ENCODE data around the gene ENPP7. TPM values are rescaled to one million over a fixed set of nuclear protein-coding genes. Genes with fewer than 3 reads are reported as not detected.
A peak's percentile ranks its signal among the peaks of the same experiment; 100 is the strongest.

Gene ENPP7
- total RNA-seq, 2 donors from 2014 or later = not detected

DNA sequence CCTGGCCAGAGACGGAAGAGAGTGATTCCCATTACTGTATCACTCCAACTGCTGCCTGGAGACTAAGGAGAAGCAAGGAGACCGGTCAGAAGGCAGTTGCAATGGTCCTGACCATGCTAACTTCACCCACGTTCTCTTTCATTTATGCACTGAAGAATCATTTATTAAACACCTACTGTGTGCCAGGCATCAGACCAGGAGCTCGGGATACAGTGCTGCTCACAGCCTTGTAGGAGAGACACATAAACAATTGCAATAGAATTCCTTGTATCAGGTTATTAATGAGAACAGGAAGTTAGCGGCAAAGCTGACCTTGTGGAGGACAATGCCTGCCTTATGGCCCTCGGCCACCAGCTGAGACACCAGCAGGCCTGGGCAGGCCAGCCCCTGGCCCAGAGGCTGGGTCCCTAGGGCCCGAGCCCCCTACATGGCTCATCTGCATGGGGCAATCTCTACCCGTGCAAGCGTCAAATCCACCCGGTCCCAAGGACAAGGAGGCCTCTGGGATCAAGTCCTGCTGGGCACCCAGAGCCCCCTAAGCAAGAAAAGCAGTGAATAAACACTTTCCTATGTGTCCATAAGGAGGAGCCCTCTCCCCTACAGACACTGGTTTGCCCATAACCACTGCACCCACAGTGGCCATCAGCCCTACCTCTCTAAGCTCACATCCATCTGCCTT is 8.6 kb upstream of the ENPP7 start:
- peak overlapping the region; percentile 23 to 75 (median 68) for H3K27ac ChIP-seq
- H3K4me1 ChIP-seq = peaks cover 33% of the 10 kb centered on the region
- WGBS, 2 donors = 31 to 36% methylated on average over 4 to 10 of the region's 10 CpGs
- H3K27me3 ChIP-seq = no peaks in the 10 kb centered on the region
- H3K4me3 ChIP-seq = no peak overlapping the region
- H3K36me3 ChIP-seq (replicated peaks in 1 of 2; ENCODE audit: insufficient read depth in 1 of 2, low read depth in 2 of 2) = no peaks in the 10 kb centered on the region
- DNase-seq (peak in 3 of 4 donors; percentile 38 to 57 (median 43)), ATAC-seq (peak; percentile 70)
- TF ChIP-seq POLR2A (IDR thresholded peaks at IDR 0.05) (no peak), CTCF (IDR thresholded peaks at IDR 0.05) (peak in 3 of 7 experiments; percentile 12 to 35 (median 21))
- H3K9me3 ChIP-seq = no peaks in the 10 kb centered on the region
- intact Hi-C loops (cut with DNase I) = no loop called here

DNA sequence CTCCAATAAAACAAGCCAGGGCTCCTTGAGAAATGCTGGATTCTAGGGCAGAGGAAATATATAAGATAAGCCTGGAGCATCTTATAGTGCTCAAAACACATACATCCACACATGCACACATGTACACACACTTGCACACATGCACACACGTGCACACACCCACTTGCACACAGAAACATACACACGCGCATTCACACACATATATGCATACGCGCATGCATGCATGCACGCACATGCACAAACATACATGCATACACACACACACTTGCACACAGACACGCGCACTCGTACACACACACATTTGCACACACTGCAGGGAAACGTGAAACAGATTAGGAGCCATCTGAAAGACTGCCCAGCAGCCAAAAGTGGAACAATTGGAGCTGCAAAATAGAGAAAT is 8.0 kb upstream of the ENPP7 start:
- WGBS, 2 donors = 64 to 78% methylated on average over 10 of the region's 10 CpGs
- intact Hi-C loops (cut with DNase I) = no loop called here
- Histone ChIP-seq H3K9me3 (no peaks in the 10 kb centered on the region), H3K27ac (peak overlapping the region in 3 of 4 donors; percentile 63 to 75 (median 71)), H3K4me1 (peaks cover 33% of the 10 kb centered on the region), H3K27me3 (no peaks in the 10 kb centered on the region), H3K4me3 (no peak overlapping the region), H3K36me3 (replicated peaks in 1 of 2; ENCODE audit: insufficient read depth in 1 of 2, low read depth in 2 of 2) (no peaks in the 10 kb centered on the region)
- DNase-seq (no peak), ATAC-seq (no peak)
- TF ChIP-seq POLR2A (IDR thresholded peaks at IDR 0.05) (no peak), CTCF (IDR thresholded peaks at IDR 0.05) (no peak)

DNA sequence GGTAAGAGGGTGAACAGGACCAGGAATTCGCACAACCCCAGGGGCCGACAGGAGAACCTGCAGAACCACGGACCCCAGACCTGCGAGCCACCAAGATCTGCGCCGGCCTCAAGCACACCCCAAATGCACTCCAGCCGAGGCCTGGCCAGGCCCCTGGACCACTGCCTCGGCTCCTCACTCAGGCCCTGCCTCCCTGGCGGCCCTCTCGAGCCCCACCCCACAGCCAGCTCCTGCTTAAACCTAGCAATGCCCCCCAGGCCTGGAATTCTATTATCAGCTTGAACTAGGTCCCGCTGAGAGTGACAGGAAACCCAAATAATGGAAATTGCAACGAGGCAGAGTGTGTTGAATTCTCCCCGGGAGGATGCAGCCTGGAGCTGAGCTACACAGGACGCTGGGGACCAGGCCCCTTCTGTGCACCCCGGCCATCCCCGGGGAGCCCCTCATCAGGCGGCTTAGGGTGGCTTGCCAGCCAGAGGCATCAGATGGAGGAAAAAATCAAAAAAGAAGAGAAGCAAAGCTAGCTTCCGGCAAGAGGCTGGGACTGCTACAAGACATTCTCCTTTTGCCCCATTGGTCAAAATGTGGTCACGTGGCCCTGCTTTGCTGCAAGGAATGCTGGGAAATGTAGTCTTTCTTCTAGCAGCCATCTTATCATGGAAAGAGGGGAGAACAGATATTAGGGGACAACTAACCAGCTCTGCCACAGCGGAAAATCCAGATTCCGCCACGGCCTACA is 2.4 kb upstream of the ENPP7 start:
- Histone ChIP-seq H3K27ac (peak overlapping the region in 1 of 4 donors; percentile 42), H3K27me3 (no peaks in the 10 kb centered on the region), H3K36me3 (replicated peaks in 1 of 2; ENCODE audit: insufficient read depth in 1 of 2, low read depth in 2 of 2) (no peaks in the 10 kb centered on the region), H3K9me3 (no peaks in the 10 kb centered on the region), H3K4me3 (no peak overlapping the region), H3K4me1 (peaks cover 10% of the 10 kb centered on the region)
- intact Hi-C loops (cut with DNase I) = no loop called here
- ATAC-seq (peak; percentile 86), DNase-seq (peak; percentile 85 to 91 (median 86))
- TF ChIP-seq CTCF (IDR thresholded peaks at IDR 0.05) (no peak), POLR2A (IDR thresholded peaks at IDR 0.05) (no peak)
- 11 to 47% methylated on average over 12 to 22 of the region's 22 CpGs for WGBS, 2 donors

DNA sequence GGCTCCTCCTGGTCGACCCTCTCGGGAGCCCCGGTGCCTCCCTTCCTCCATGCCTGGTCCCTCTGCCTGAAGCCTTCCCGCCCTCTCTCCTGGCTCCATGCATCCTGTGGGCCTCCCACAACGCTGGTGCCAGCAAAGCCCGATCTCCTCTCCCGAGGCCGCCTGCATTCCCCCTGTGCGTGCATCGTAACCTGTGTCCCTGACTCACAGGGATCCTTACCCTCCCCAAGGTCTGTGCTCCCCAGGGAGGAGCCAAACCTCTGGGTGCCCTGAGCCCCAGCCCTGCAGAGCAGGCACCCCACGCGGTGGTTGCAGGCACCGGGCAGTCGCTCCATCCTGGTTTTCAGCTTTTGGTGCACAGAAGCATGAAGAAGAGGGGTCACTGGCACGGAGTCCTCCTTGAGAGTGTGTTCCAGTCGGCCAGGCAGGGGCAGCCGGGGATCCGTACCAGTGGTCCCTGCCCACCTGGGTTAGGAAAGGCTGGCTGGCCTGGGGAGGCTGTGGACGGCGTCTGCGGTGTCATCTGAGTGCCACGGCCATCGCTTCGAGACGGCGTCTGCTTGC is 1.8 kb upstream of the ENPP7 start:
- ATAC-seq (peak; percentile 15), DNase-seq (no peak)
- Histone ChIP-seq H3K36me3 (replicated peaks in 1 of 2; ENCODE audit: insufficient read depth in 1 of 2, low read depth in 2 of 2) (no peaks in the 10 kb centered on the region), H3K9me3 (no peaks in the 10 kb centered on the region), H3K4me1 (peaks cover 10% of the 10 kb centered on the region), H3K4me3 (no peak overlapping the region), H3K27ac (no peak overlapping the region), H3K27me3 (no peaks in the 10 kb centered on the region)
- TF ChIP-seq POLR2A (IDR thresholded peaks at IDR 0.05) (no peak), CTCF (IDR thresholded peaks at IDR 0.05) (no peak)
- WGBS, 2 donors = 58 to 62% methylated on average over 14 to 26 of the region's 26 CpGs
- intact Hi-C loops (cut with DNase I) = no loop called here
